SK-N-SH treated with all-trans-retinoic acid at 6 μM for 48 hours (cell line): ENCODE data around the gene RAB7B.

Experiments used
- ATAC-seq: fragments of 200-7000 bp; cut with Tn5 transposase; 3 replicates; pipeline ENCODE4 v1.9.1; 2020; ENCODE audit warnings: mild to moderate bottlenecking, moderate library complexity
- ARNTL ChIP-seq: fragments of 450-650 bp; formaldehyde crosslinking; IDR thresholded peaks from 2 replicates; pipeline ENCODE4 v1.5.0; 2020; ENCODE audit warnings: low read depth, mild to moderate bottlenecking, moderate library complexity, borderline replicate concordance
- BACH2 ChIP-seq: fragments of 250-450 bp; sonication (Bioruptor Pico); IDR thresholded peaks from 2 replicates; pipeline ENCODE4 v1.9.0; 2021; ENCODE audit warnings: mild to moderate bottlenecking, borderline replicate concordance
- CSDC2 ChIP-seq: fragments of 250-450 bp; sonication (Bioruptor Pico); IDR thresholded peaks from 2 replicates; pipeline ENCODE4 v1.5.0; 2020; ENCODE audit warnings: mild to moderate bottlenecking, moderate library complexity
- ESRRG ChIP-seq: fragments of 250-450 bp; sonication (Bioruptor Pico); IDR thresholded peaks from 2 replicates; pipeline ENCODE4 v1.6.1; 2021; ENCODE audit warnings: mild to moderate bottlenecking
- GLIS3 ChIP-seq: fragments of 250-450 bp; sonication (Bioruptor Pico); IDR thresholded peaks from 2 replicates; pipeline ENCODE4 v1.5.0; 2020; ENCODE audit warnings: mild to moderate bottlenecking, moderate library complexity
- ISL1 ChIP-seq: fragments of 250-450 bp; sonication (Bioruptor Pico); IDR thresholded peaks from 2 replicates; pipeline ENCODE4 v2.1.2; 2022; ENCODE audit warnings: mild to moderate bottlenecking, moderate library complexity
- OSR1 ChIP-seq: fragments of 250-450 bp; sonication (Bioruptor Pico); IDR thresholded peaks from 2 replicates; pipeline ENCODE4 v1.8.0; 2022; ENCODE audit warnings: moderate library complexity, mild to moderate bottlenecking, inconsistent platforms
- PPARA ChIP-seq: fragments of 250-450 bp; sonication (Bioruptor Pico); IDR thresholded peaks from 2 replicates; pipeline ENCODE4 v1.5.0; 2020; ENCODE audit warnings: mild to moderate bottlenecking, borderline replicate concordance
- RARB ChIP-seq: fragments of 250-450 bp; sonication (Bioruptor Pico); IDR thresholded peaks from 2 replicates; pipeline ENCODE4 v1.8.0; 2021; ENCODE audit warnings: mild to moderate bottlenecking, moderate library complexity
- SNAI2 ChIP-seq: fragments of 250-450 bp; sonication (Bioruptor Pico); IDR thresholded peaks from 2 replicates; pipeline ENCODE4 v1.5.0; 2020; ENCODE audit warnings: mild to moderate bottlenecking, moderate library complexity
- TCF4 ChIP-seq: fragments of 250-450 bp; sonication (Bioruptor Pico); IDR thresholded peaks from 2 replicates; pipeline ENCODE4 v1.8.0; 2021; ENCODE audit warnings: mild to moderate bottlenecking, moderate library complexity, borderline replicate concordance
- TOX ChIP-seq: fragments of 250-450 bp; sonication (Bioruptor Pico); IDR thresholded peaks from 2 replicates; pipeline ENCODE4 v1.8.0; 2021; ENCODE audit warnings: mild to moderate bottlenecking, moderate library complexity, borderline replicate concordance
- ZC3H10 ChIP-seq: fragments of 250-450 bp; sonication (Bioruptor Pico); IDR thresholded peaks from 2 replicates; pipeline ENCODE4 v1.5.1; 2021; ENCODE audit warnings: mild to moderate bottlenecking, moderate library complexity
- ZFP3 ChIP-seq: fragments of 250-450 bp; sonication (Bioruptor Pico); IDR thresholded peaks from 2 replicates; pipeline ENCODE4 v1.5.0; 2020; ENCODE audit warnings: mild to moderate bottlenecking, moderate library complexity
- ZFP30 ChIP-seq: fragments of 450-650 bp; formaldehyde crosslinking; IDR thresholded peaks from 2 replicates; pipeline ENCODE4 v1.5.0; 2022; ENCODE audit warnings: mild to moderate bottlenecking, moderate library complexity
- ZNF565 ChIP-seq: fragments of 450-650 bp; formaldehyde crosslinking; conservative IDR thresholded peaks from 2 replicates; pipeline ENCODE4 v1.5.0; 2020; ENCODE audit warnings: low read depth, mild to moderate bottlenecking, moderate library complexity
- ZNF70 ChIP-seq: fragments of 450-650 bp; formaldehyde crosslinking; IDR thresholded peaks from 2 replicates; pipeline ENCODE4 v1.5.0; 2020; ENCODE audit warnings: mild to moderate bottlenecking, moderate library complexity
- TF ChIP-seq, protein P1 (sequence below): fragments of 250-450 bp; sonication (Bioruptor Pico); IDR thresholded peaks from 2 replicates; pipeline ENCODE4 v1.8.0; 2020; ENCODE audit warnings: mild to moderate bottlenecking, moderate library complexity, borderline replicate concordance
- TF ChIP-seq, protein P2 (sequence below): fragments of 250-450 bp; sonication (Bioruptor Pico); IDR thresholded peaks from 2 replicates; pipeline ENCODE4 v1.8.0; 2021; ENCODE audit warnings: low read depth, mild to moderate bottlenecking, moderate library complexity, borderline replicate concordance
- TF ChIP-seq, protein P3 (sequence below): fragments of 250-450 bp; sonication (Bioruptor Pico); IDR thresholded peaks from 2 replicates; pipeline ENCODE4 v1.5.0; 2020; ENCODE audit warnings: mild to moderate bottlenecking, moderate library complexity
- TF ChIP-seq, protein P4 (sequence below): fragments of 250-450 bp; sonication (Bioruptor Pico); IDR thresholded peaks from 2 replicates; pipeline ENCODE4 v1.5.1; 2020; ENCODE audit warnings: low read depth, mild to moderate bottlenecking, moderate library complexity
- TF ChIP-seq, protein P5 (sequence below): fragments of 250-450 bp; sonication (Bioruptor Pico); IDR thresholded peaks from 2 replicates; pipeline ENCODE4 v1.5.1; 2021; ENCODE audit warnings: mild to moderate bottlenecking, moderate library complexity

The RAB7B gene

DNA sequence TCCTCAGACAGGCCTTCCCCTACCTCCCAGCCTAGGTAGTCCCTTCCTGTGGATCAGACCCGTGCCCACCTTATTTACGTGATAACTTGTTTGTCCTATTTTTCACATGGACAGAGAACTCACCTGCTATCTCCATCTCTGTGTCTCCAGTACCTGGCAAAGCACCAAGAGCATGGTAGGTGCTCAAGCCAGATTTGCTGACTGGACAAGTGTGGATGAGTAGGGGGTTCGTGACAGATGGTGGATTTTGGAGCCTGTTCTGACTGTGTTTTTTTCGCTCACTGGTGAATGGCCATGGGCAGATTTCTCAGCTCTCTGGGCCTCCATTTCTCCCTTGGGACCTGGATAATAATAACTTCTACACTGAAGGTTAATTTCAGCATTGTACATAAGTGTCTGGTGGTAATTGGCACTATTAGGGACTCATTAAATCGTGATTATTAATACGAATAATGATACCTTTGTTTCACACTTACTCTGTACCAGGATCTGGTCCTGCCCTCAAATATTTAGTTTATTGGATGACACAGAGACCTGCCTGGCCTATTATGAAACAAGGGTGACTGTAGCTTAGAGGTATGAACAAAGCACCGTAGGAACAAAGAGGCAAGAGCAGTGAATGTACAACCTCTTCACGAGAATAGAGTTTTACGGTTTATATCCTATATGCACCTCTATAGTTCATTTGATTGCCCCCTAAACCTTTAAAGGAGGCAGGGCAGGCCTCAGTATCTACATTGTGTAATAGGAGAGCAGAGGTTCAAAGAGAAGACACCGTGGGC, 35.5 kb downstream of the RAB7B start:
- TF ChIP-seq, protein P1, sequence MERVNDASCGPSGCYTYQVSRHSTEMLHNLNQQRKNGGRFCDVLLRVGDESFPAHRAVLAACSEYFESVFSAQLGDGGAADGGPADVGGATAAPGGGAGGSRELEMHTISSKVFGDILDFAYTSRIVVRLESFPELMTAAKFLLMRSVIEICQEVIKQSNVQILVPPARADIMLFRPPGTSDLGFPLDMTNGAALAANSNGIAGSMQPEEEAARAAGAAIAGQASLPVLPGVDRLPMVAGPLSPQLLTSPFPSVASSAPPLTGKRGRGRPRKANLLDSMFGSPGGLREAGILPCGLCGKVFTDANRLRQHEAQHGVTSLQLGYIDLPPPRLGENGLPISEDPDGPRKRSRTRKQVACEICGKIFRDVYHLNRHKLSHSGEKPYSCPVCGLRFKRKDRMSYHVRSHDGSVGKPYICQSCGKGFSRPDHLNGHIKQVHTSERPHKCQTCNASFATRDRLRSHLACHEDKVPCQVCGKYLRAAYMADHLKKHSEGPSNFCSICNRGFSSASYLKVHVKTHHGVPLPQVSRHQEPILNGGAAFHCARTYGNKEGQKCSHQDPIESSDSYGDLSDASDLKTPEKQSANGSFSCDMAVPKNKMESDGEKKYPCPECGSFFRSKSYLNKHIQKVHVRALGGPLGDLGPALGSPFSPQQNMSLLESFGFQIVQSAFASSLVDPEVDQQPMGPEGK (CRISPR knock-in tag) = no peak
- TF ChIP-seq SNAI2 (CRISPR knock-in tag) (no peak), ZFP3 (CRISPR knock-in tag) (no peak), OSR1 (CRISPR knock-in tag) (no peak), ESRRG (CRISPR knock-in tag) (no peak), ZNF565 (no peak), ZFP30 (no peak), ARNTL (CRISPR knock-in tag) (no peak), RARB (CRISPR knock-in tag) (no peak), TCF4 (CRISPR knock-in tag) (no peak), CSDC2 (CRISPR knock-in tag) (no peak), TOX (no peak)
- TF ChIP-seq, protein P2, sequence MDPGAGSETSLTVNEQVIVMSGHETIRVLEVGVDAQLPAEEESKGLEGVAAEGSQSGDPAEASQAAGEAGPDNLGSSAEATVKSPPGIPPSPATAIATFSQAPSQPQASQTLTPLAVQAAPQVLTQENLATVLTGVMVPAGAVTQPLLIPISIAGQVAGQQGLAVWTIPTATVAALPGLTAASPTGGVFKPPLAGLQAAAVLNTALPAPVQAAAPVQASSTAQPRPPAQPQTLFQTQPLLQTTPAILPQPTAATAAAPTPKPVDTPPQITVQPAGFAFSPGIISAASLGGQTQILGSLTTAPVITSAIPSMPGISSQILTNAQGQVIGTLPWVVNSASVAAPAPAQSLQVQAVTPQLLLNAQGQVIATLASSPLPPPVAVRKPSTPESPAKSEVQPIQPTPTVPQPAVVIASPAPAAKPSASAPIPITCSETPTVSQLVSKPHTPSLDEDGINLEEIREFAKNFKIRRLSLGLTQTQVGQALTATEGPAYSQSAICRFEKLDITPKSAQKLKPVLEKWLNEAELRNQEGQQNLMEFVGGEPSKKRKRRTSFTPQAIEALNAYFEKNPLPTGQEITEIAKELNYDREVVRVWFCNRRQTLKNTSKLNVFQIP (CRISPR knock-in tag) = no peak
- TF ChIP-seq, protein P3, sequence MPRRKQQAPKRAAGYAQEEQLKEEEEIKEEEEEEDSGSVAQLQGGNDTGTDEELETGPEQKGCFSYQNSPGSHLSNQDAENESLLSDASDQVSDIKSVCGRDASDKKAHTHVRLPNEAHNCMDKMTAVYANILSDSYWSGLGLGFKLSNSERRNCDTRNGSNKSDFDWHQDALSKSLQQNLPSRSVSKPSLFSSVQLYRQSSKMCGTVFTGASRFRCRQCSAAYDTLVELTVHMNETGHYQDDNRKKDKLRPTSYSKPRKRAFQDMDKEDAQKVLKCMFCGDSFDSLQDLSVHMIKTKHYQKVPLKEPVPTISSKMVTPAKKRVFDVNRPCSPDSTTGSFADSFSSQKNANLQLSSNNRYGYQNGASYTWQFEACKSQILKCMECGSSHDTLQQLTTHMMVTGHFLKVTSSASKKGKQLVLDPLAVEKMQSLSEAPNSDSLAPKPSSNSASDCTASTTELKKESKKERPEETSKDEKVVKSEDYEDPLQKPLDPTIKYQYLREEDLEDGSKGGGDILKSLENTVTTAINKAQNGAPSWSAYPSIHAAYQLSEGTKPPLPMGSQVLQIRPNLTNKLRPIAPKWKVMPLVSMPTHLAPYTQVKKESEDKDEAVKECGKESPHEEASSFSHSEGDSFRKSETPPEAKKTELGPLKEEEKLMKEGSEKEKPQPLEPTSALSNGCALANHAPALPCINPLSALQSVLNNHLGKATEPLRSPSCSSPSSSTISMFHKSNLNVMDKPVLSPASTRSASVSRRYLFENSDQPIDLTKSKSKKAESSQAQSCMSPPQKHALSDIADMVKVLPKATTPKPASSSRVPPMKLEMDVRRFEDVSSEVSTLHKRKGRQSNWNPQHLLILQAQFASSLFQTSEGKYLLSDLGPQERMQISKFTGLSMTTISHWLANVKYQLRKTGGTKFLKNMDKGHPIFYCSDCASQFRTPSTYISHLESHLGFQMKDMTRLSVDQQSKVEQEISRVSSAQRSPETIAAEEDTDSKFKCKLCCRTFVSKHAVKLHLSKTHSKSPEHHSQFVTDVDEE = no peak
- no peak for ATAC-seq

DNA sequence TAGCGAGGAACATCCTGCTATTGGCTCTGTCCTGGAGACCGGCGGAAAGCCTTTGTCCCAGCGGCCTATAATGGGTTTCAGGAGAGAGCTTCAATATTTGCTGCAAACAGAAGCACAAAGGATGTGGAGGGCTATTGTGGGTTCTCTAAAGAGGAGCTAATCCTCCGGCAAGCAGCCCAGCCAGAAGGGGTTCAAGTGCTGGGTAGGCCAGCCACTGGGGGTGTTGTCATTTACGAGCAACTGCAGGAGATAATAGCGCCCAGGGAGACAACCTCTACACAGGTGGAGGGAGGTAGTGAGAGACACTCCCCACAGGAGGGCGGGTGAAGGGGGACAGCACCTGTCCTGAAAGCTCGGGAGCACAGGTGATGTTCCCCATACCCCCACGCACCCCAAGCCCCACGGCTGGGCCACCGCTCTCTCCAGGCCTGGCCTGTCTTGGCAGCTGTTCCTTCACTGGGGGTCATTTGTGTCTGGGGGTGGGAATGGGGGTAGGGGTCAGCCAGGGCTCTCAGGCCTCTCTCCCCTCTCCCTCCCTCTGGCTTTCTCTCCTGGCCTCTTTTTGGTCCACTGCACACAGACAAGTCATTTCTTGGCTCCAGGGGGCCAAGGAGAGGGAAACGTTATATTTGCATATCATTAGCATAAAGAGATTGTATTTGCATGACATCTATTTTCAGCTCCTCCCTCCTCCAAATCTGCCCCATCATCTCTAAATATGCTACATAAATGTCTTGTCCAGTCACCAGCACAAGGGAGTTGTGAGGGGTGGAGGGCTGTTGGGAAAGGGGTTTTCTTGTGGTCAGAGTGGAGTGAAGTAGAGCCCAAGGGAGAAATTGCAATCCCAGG, 37.9 kb downstream of the RAB7B start:
- ATAC-seq = no peak
- TF ChIP-seq ZNF565 = no peak
- TF ChIP-seq, protein P4, sequence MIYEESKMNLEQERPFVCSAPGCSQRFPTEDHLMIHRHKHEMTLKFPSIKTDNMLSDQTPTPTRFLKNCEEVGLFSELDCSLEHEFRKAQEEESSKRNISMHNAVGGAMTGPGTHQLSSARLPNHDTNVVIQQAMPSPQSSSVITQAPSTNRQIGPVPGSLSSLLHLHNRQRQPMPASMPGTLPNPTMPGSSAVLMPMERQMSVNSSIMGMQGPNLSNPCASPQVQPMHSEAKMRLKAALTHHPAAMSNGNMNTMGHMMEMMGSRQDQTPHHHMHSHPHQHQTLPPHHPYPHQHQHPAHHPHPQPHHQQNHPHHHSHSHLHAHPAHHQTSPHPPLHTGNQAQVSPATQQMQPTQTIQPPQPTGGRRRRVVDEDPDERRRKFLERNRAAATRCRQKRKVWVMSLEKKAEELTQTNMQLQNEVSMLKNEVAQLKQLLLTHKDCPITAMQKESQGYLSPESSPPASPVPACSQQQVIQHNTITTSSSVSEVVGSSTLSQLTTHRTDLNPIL = no peak
- TF ChIP-seq ZC3H10 (CRISPR knock-in tag) = no peak
- TF ChIP-seq ISL1 (CRISPR knock-in tag) = no peak
- no peak for TF ChIP-seq BACH2 (CRISPR knock-in tag)
- no peak for TF ChIP-seq ZFP3 (CRISPR knock-in tag)
- TF ChIP-seq, protein P5, sequence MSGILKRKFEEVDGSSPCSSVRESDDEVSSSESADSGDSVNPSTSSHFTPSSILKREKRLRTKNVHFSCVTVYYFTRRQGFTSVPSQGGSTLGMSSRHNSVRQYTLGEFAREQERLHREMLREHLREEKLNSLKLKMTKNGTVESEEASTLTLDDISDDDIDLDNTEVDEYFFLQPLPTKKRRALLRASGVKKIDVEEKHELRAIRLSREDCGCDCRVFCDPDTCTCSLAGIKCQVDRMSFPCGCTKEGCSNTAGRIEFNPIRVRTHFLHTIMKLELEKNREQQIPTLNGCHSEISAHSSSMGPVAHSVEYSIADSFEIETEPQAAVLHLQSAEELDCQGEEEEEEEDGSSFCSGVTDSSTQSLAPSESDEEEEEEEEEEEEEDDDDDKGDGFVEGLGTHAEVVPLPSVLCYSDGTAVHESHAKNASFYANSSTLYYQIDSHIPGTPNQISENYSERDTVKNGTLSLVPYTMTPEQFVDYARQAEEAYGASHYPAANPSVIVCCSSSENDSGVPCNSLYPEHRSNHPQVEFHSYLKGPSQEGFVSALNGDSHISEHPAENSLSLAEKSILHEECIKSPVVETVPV (CRISPR knock-in tag) = no peak
- TF ChIP-seq ZNF70 (CRISPR knock-in tag) = no peak
- TF ChIP-seq SNAI2 (CRISPR knock-in tag) = no peak
- TF ChIP-seq, protein P3 = no peak
- TF ChIP-seq TOX = no peak
- TF ChIP-seq GLIS3 (CRISPR knock-in tag) = no peak
- TF ChIP-seq, protein P1 (CRISPR knock-in tag) = no peak
- no peak for TF ChIP-seq CSDC2 (CRISPR knock-in tag)
- TF ChIP-seq ESRRG (CRISPR knock-in tag) = no peak
- TF ChIP-seq OSR1 (CRISPR knock-in tag) = no peak
- no peak for TF ChIP-seq RARB (CRISPR knock-in tag)
- TF ChIP-seq PPARA (CRISPR knock-in tag) = no peak
- no peak for TF ChIP-seq TCF4 (CRISPR knock-in tag)
